Esophagus (tissue), 2 donors: Measurements from ENCODE around the gene CDHR1. TPM values are rescaled to one million over a fixed set of nuclear protein-coding genes. Genes with fewer than 3 reads are reported as not detected.
"Not testable (repeated sequence)": the region's sequence is repeated elsewhere in the genome, so short reads cannot be mapped to it uniquely, and the experiment has no call there.

Experiments used
- H3K27ac ChIP-seq, 2 donors: one replicate each; pipeline ENCODE4 v1.5.1; 2013; ENCODE audit warnings: low read depth in 2 of 2, mild to moderate bottlenecking in 2 of 2, inconsistent platforms in 1 of 2, low read length in 1 of 2, moderate library complexity in 1 of 2
- H3K27me3 ChIP-seq, 2 donors: one replicate each; pipeline ENCODE4 v1.6.1; 2013; ENCODE audit warnings: low read length in 2 of 2, control low read depth in 1 of 2, mild to moderate bottlenecking in 1 of 2; ENCODE audit not compliant: insufficient read depth in 2 of 2, control insufficient read depth in 1 of 2
- H3K36me3 ChIP-seq, 2 donors: one replicate each; pipeline ENCODE4 v1.6.1; 2013; ENCODE audit warnings: low read length in 1 of 2; ENCODE audit not compliant: control insufficient read depth in 2 of 2, insufficient read depth in 2 of 2
- H3K4me1 ChIP-seq, 2 donors: one replicate each; pipeline ENCODE4 v1.6.1; 2013; ENCODE audit warnings: low read length in 1 of 2; ENCODE audit not compliant: control insufficient read depth in 2 of 2, insufficient read depth in 2 of 2
- H3K4me3 ChIP-seq, 2 donors: one replicate each; pipeline ENCODE4 v1.5.1; 2013; ENCODE audit warnings: low read length in 2 of 2, mild to moderate bottlenecking in 2 of 2, low read depth in 1 of 2, moderate library complexity in 1 of 2
- H3K9me3 ChIP-seq, 2 donors: one replicate each; pipeline ENCODE4 v1.6.1; 2013; ENCODE audit warnings: mild to moderate bottlenecking in 2 of 2, low read depth in 1 of 2, low read length in 1 of 2, moderate library complexity in 1 of 2; ENCODE audit not compliant: control insufficient read depth in 2 of 2, insufficient read depth in 1 of 2
- WGBS, 2 donors: extraction: QIAGEN DNeasy Blood & Tissue Kit; methylation state at CpG; one replicate each; pipeline ENCODE4 v1.1.7; 2013; 5-methylcytosine and 5-hydroxymethylcytosine counted together
- polyA plus RNA-seq, 2 donors: library from polyadenylated mRNA; stranded (reverse); fragments of 200-250 nt; gene quantifications; one replicate each; pipeline ENCODE4 v1.2.3, GENCODE V29; 2013
- donor health status: healthy with polysubstance abuse.
- donor health status: Bipolar disorder and iron deficiency.

The CDHR1 gene
- polyA plus RNA-seq, 2 donors, result 5.0 to 16.1 TPM

- H3K27me3 ChIP-seq, result no peaks in the 10 kb centered on the region
- 73 to 77% methylated on average over 9 of the region's 9 CpGs for WGBS, 2 donors
- peak overlapping the region; percentile 91 to 95 for H3K27ac ChIP-seq
- H3K4me3 ChIP-seq, result no peak overlapping the region
- H3K4me1 ChIP-seq, result peaks cover 9 to 27% of the 10 kb centered on the region in 2 donors
- no peaks in the 10 kb centered on the region for H3K9me3 ChIP-seq
- peaks cover 0 to 1% of the 10 kb centered on the region in 2 donors for H3K36me3 ChIP-seq
Measured at GRCh38 chr10:84172467-84173356, 21.6 kb upstream of the CDHR1 start.

GRCh38 chr10:84173501-84173929 lies 20.8 kb upstream of the CDHR1 start, which contains the start of gene GPR15LG:
GPR15LG (plus strand) TSS chr10:84173801; CDS start chr10:84173852, 51 bp downstream.
- peak within 1 kb of the TSS; percentile 91 to 95 for H3K27ac ChIP-seq
- H3K36me3 ChIP-seq, result peaks cover 0 to 1% of the 10 kb centered on the region in 2 donors
- peak within 1 kb of the TSS; percentile 35 to 41 for H3K4me3 ChIP-seq
- peaks cover 9 to 34% of the 10 kb centered on the region in 2 donors for H3K4me1 ChIP-seq
- H3K9me3 ChIP-seq, result no peaks in the 10 kb centered on the region
- no peaks in the 10 kb centered on the region for H3K27me3 ChIP-seq
- WGBS, 2 donors, result 48 to 55% methylated on average over 2 of the region's 2 CpGs

- Histone ChIP-seq H3K4me1 (peaks cover 9 to 41% of the 10 kb centered on the region in 2 donors), H3K27ac (peak overlapping the region in 1 of 2 donors; percentile 55), H3K27me3 (no peaks in the 10 kb centered on the region), H3K4me3 (peak overlapping the region in 1 of 2 donors; percentile 21), H3K36me3 (peaks cover 0 to 1% of the 10 kb centered on the region in 2 donors), H3K9me3 (peaks cover 0 to 3% of the 10 kb centered on the region in 2 donors)
- WGBS, 2 donors, result 83 to 87% methylated on average over 6 of the region's 6 CpGs
Measured at GRCh38 chr10:84175436-84175835, 18.9 kb upstream of the CDHR1 start.

- Histone ChIP-seq H3K27ac (peak overlapping the region; percentile 68 to 82), H3K9me3 (peaks cover 0 to 3% of the 10 kb centered on the region in 2 donors), H3K4me3 (no peak overlapping the region), H3K36me3 (peaks cover 0 to 1% of the 10 kb centered on the region in 2 donors), H3K27me3 (no peaks in the 10 kb centered on the region), H3K4me1 (peaks cover 9 to 41% of the 10 kb centered on the region in 2 donors)
- WGBS, 2 donors, result 53 to 60% methylated on average over 4 of the region's 4 CpGs
Measured at GRCh38 chr10:84176351-84176750, 18.0 kb upstream of the CDHR1 start.

- H3K9me3 ChIP-seq, result peaks cover 0 to 3% of the 10 kb centered on the region in 2 donors
- 71 to 85% methylated on average over 4 of the region's 4 CpGs for WGBS, 2 donors
- no peaks in the 10 kb centered on the region for H3K27me3 ChIP-seq
- H3K4me3 ChIP-seq, result no peak overlapping the region
- peaks cover 0 to 1% of the 10 kb centered on the region in 2 donors for H3K36me3 ChIP-seq
- H3K4me1 ChIP-seq, result peaks cover 9 to 41% of the 10 kb centered on the region in 2 donors
- peak overlapping the region; percentile 68 to 82 for H3K27ac ChIP-seq
Measured at GRCh38 chr10:84176836-84177474, 17.4 kb upstream of the CDHR1 start.

- H3K27ac ChIP-seq, result peak overlapping the region; percentile 68 to 82
- no peaks in the 10 kb centered on the region for H3K27me3 ChIP-seq
- peaks cover 7 to 36% of the 10 kb centered on the region in 2 donors for H3K4me1 ChIP-seq
- 41 to 46% methylated on average over 8 of the region's 8 CpGs for WGBS, 2 donors
- peaks cover 0 to 3% of the 10 kb centered on the region in 2 donors for H3K9me3 ChIP-seq
- no peak overlapping the region for H3K4me3 ChIP-seq
- H3K36me3 ChIP-seq, result peaks cover 0 to 1% of the 10 kb centered on the region in 2 donors
Measured at GRCh38 chr10:84177541-84178141, 16.7 kb upstream of the CDHR1 start.

- Histone ChIP-seq H3K36me3 (peaks cover 0 to 1% of the 10 kb centered on the region in 2 donors), H3K9me3 (peaks cover 0 to 3% of the 10 kb centered on the region in 2 donors), H3K27ac (peak overlapping the region; percentile 68 to 82), H3K4me1 (peaks cover 2 to 31% of the 10 kb centered on the region in 2 donors), H3K4me3 (no peak overlapping the region), H3K27me3 (no peaks in the 10 kb centered on the region)
- WGBS, 2 donors, result 83 to 91% methylated on average over 3 of the region's 3 CpGs
Measured at GRCh38 chr10:84178160-84178609, 16.2 kb upstream of the CDHR1 start.

GRCh38 chr10:84179059-84179710 lies 15.2 kb upstream of the CDHR1 start:
- peaks cover 0 to 30% of the 10 kb centered on the region in 2 donors for H3K4me1 ChIP-seq
- H3K27ac ChIP-seq, result peak overlapping the region; percentile 63 to 85
- WGBS, 2 donors, result 34 to 49% methylated on average over 12 of the region's 12 CpGs

GRCh38 chr10:84180386-84180785 lies 14.0 kb upstream of the CDHR1 start:
- H3K27ac ChIP-seq, result peak overlapping the region; percentile 26 to 30
- not testable (repeated sequence) for H3K27me3 ChIP-seq, H3K4me3 ChIP-seq, H3K9me3 ChIP-seq, H3K36me3 ChIP-seq
- peaks cover 0 to 30% of the 10 kb centered on the region in 2 donors for H3K4me1 ChIP-seq
- WGBS, 2 donors, result 84 to 90% methylated on average over 16 to 20 of the region's 22 CpGs

More at GRCh38 chr10:84179059-84179710, 15.2 kb upstream of the CDHR1 start:
- peaks cover 0 to 1% of the 10 kb centered on the region in 2 donors for H3K36me3 ChIP-seq
- H3K27me3 ChIP-seq, result no peaks in the 10 kb centered on the region
- H3K9me3 ChIP-seq, result peaks cover 0 to 3% of the 10 kb centered on the region in 2 donors
- H3K4me3 ChIP-seq, result no peak overlapping the region
